Left ventricle myocardium inferior (tissue), 1 donor: Measurements from ENCODE around the gene ATP2C2. TPM values are rescaled to one million over a fixed set of nuclear protein-coding genes. Genes with fewer than 3 reads are reported as not detected.

Experiments
- DNase-seq: peaks from one replicate; pipeline ENCODE4 v3.0.0-alpha.2; 2020
- H3K27ac ChIP-seq: fragments of 200-600 bp; replicated peaks from 2 replicates; pipeline ENCODE4 v1.8.0; 2021
- H3K27me3 ChIP-seq: fragments of 200-600 bp; 2 replicates; pipeline ENCODE4 v1.8.0; 2021; ENCODE audit warnings: low read depth
- H3K36me3 ChIP-seq: fragments of 200-600 bp; 2 replicates; pipeline ENCODE4 v1.8.0; 2021
- H3K4me1 ChIP-seq: fragments of 200-600 bp; 2 replicates; pipeline ENCODE4 v1.8.0; 2021
- H3K4me3 ChIP-seq: fragments of 200-600 bp; 2 replicates; pipeline ENCODE4 v1.8.0; 2021; ENCODE audit warnings: mild to moderate bottlenecking, moderate library complexity
- H3K9me3 ChIP-seq: fragments of 200-600 bp; replicated peaks from 2 replicates; pipeline ENCODE4 v1.8.0; 2021
- intact Hi-C: fragments of 100-400 bp; cut with micrococcal nuclease; formaldehyde crosslinking; loops from one replicate; pipeline ENCODE4 v1.11.0; 2022
- total RNA-seq: library from RNA; stranded (reverse); fragmentation: NEBNext Ultra II Directional; extraction: Animal tissue kit (Norgen Biotek cat#: 25700); gene quantifications from one replicate; pipeline ENCODE4 v1.2.1, GENCODE V29; 2021
- TF ChIP-seq, protein P1 (sequence below): fragments of 200-600 bp; IDR thresholded peaks from 2 replicates; pipeline ENCODE4 v1.8.0; 2021; ENCODE audit warnings: antibody characterized with exemption, mild to moderate bottlenecking, borderline replicate concordance
- donor health status: DM: no; HTN: yes; CAD: no; lungs with severe emphysema.

The ATP2C2 gene
- total RNA-seq, 1 donor from 2014 or later: not detected

- intact Hi-C loops: no loop called here
- peaks cover 53% of the 10 kb centered on the region for H3K27me3 ChIP-seq
- no peak overlapping the region for H3K27ac ChIP-seq
- no peaks in the 10 kb centered on the region for H3K4me1 ChIP-seq
- no peak overlapping the region for H3K4me3 ChIP-seq
- TF ChIP-seq, protein P1, sequence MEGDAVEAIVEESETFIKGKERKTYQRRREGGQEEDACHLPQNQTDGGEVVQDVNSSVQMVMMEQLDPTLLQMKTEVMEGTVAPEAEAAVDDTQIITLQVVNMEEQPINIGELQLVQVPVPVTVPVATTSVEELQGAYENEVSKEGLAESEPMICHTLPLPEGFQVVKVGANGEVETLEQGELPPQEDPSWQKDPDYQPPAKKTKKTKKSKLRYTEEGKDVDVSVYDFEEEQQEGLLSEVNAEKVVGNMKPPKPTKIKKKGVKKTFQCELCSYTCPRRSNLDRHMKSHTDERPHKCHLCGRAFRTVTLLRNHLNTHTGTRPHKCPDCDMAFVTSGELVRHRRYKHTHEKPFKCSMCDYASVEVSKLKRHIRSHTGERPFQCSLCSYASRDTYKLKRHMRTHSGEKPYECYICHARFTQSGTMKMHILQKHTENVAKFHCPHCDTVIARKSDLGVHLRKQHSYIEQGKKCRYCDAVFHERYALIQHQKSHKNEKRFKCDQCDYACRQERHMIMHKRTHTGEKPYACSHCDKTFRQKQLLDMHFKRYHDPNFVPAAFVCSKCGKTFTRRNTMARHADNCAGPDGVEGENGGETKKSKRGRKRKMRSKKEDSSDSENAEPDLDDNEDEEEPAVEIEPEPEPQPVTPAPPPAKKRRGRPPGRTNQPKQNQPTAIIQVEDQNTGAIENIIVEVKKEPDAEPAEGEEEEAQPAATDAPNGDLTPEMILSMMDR: no peak
- H3K9me3 ChIP-seq: no peaks in the 10 kb centered on the region
- no peaks in the 10 kb centered on the region for H3K36me3 ChIP-seq
- no peak for DNase-seq
These were observed 40.5 kb downstream of the ATP2C2 start for GRCh38 chr16:84408856-84409255.

GRCh38 chr16:84410361-84411138, 42.2 kb downstream of the ATP2C2 start:
- intact Hi-C loops: no loop called here
- Histone ChIP-seq H3K4me1 (peaks cover 5% of the 10 kb centered on the region), H3K9me3 (no peaks in the 10 kb centered on the region), H3K27me3 (peaks cover 38% of the 10 kb centered on the region), H3K4me3 (no peak overlapping the region), H3K27ac (no peak overlapping the region), H3K36me3 (no peaks in the 10 kb centered on the region)
- no peak for DNase-seq
- TF ChIP-seq, protein P1: no peak

- TF ChIP-seq, protein P1: no peak
- Histone ChIP-seq H3K4me3 (no peak overlapping the region), H3K27ac (no peak overlapping the region), H3K4me1 (peaks cover 5% of the 10 kb centered on the region), H3K9me3 (no peaks in the 10 kb centered on the region), H3K36me3 (no peaks in the 10 kb centered on the region), H3K27me3 (peaks cover 33% of the 10 kb centered on the region)
- intact Hi-C loops: no loop called here
- no peak for DNase-seq
These were observed 43.4 kb downstream of the ATP2C2 start for GRCh38 chr16:84411768-84412167.

DNA sequence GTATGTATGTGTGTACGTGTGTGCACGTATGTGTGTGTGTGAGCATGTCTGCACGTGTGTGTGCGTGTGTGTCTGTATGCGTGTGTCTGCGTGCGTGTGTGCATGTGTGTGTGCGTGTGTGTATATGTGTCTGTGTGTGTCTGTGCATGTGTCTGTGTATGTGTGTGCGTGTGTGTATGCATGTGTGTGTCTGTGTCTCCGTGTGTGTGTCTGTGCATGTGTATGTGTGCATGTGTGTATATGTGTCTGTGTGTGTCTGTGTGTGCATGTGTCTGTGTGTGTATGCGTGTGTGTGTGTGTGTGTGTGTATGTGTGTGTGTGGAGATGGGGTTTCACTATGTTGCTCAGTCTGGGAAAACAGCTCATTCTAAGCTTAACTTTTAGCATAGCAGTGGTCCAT, 43.9 kb downstream of the ATP2C2 start:
- no peaks in the 10 kb centered on the region for H3K9me3 ChIP-seq
- H3K4me3 ChIP-seq: no peak overlapping the region
- peaks cover 5% of the 10 kb centered on the region for H3K4me1 ChIP-seq
- DNase-seq: no peak
- no peaks in the 10 kb centered on the region for H3K36me3 ChIP-seq
- intact Hi-C loops: no loop called here
- TF ChIP-seq, protein P1: no peak
- peaks cover 30% of the 10 kb centered on the region for H3K27me3 ChIP-seq
- H3K27ac ChIP-seq: no peak overlapping the region

- TF ChIP-seq, protein P1: no peak
- Histone ChIP-seq H3K4me3 (no peak overlapping the region), H3K36me3 (no peaks in the 10 kb centered on the region), H3K4me1 (peaks cover 5% of the 10 kb centered on the region), H3K9me3 (no peaks in the 10 kb centered on the region), H3K27ac (no peak overlapping the region), H3K27me3 (peaks cover 25% of the 10 kb centered on the region)
- intact Hi-C loops: no loop called here
- no peak for DNase-seq
These were observed 45.1 kb downstream of the ATP2C2 start for GRCh38 chr16:84413244-84414004.
